IPS-15b (cell line): ENCODE data around the gene SAFB.
"Not testable (repeated sequence)": the region's sequence is repeated elsewhere in the genome, so short reads cannot be mapped to it uniquely, and the experiment has no call there.

ENCODE experiments used
- H3K27me3 ChIP-seq: one replicate; pipeline ENCODE4 v1.6.1; 2013; ENCODE audit warnings: low read length; ENCODE audit not compliant: control insufficient read depth, insufficient read depth
- H3K36me3 ChIP-seq: one replicate; pipeline ENCODE4 v1.6.1; 2013; ENCODE audit warnings: low read length; ENCODE audit not compliant: control insufficient read depth, insufficient read depth
- H3K4me1 ChIP-seq: one replicate; pipeline ENCODE4 v1.6.1; 2013; ENCODE audit warnings: mild to moderate bottlenecking, low read length; ENCODE audit not compliant: control insufficient read depth, insufficient read depth
- H3K4me3 ChIP-seq: one replicate; pipeline ENCODE4 v1.5.1; 2013; ENCODE audit warnings: low read depth, low read length
- H3K9ac ChIP-seq: one replicate; pipeline ENCODE4 v1.6.1; 2013; ENCODE audit warnings: low read depth, mild to moderate bottlenecking, low read length
- H3K9me3 ChIP-seq: one replicate; pipeline ENCODE4 v1.6.1; 2013; ENCODE audit warnings: mild to moderate bottlenecking, low read length; ENCODE audit not compliant: control insufficient read depth, insufficient read depth

Gene SAFB

GRCh38 chr19:5682107-5682482 is 59.2 kb downstream of the SAFB start:
- Histone ChIP-seq H3K4me3 (no peak overlapping the region), H3K27me3 (peaks cover 2% of the 10 kb centered on the region), H3K9ac (no peak overlapping the region), H3K4me1 (no peaks in the 10 kb centered on the region), H3K9me3 (no peaks in the 10 kb centered on the region), H3K36me3 (peaks cover 7% of the 10 kb centered on the region)

- H3K4me3 ChIP-seq, result no peak overlapping the region
- H3K9me3 ChIP-seq, result no peaks in the 10 kb centered on the region
Observed at GRCh38 chr19:5683177-5683886, 60.4 kb downstream of the SAFB start.

GRCh38 chr19:5684694-5685430 is 62.0 kb downstream of the SAFB start:
- Histone ChIP-seq H3K36me3 (no peaks in the 10 kb centered on the region), H3K4me3 (no peak overlapping the region), H3K27me3 (peaks cover 2% of the 10 kb centered on the region), H3K4me1 (no peaks in the 10 kb centered on the region), H3K9me3 (no peaks in the 10 kb centered on the region), H3K9ac (no peak overlapping the region)

More at GRCh38 chr19:5683177-5683886, 60.4 kb downstream of the SAFB start:
- Histone ChIP-seq H3K36me3 (no peaks in the 10 kb centered on the region), H3K9ac (no peak overlapping the region), H3K27me3 (peaks cover 2% of the 10 kb centered on the region), H3K4me1 (no peaks in the 10 kb centered on the region)

- Histone ChIP-seq H3K4me1 (no peaks in the 10 kb centered on the region), H3K9me3 (no peaks in the 10 kb centered on the region), H3K4me3 (peak overlapping the region; percentile 56), H3K36me3 (peaks cover 8% of the 10 kb centered on the region), H3K9ac (no peak overlapping the region), H3K27me3 (peaks cover 2% of the 10 kb centered on the region)
Observed at GRCh38 chr19:5686326-5686646, 63.4 kb downstream of the SAFB start.

- no peaks in the 10 kb centered on the region for H3K9me3 ChIP-seq
- H3K36me3 ChIP-seq, result peaks cover 13% of the 10 kb centered on the region
- no peaks in the 10 kb centered on the region for H3K4me1 ChIP-seq
- H3K9ac ChIP-seq, result no peak overlapping the region
- peak overlapping the region; percentile 56 for H3K4me3 ChIP-seq
- H3K27me3 ChIP-seq, result no peaks in the 10 kb centered on the region
Observed at GRCh38 chr19:5686647-5687359, 63.9 kb downstream of the SAFB start.

GRCh38 chr19:5687360-5688198 is 64.7 kb downstream of the SAFB start:
- H3K9me3 ChIP-seq, result no peaks in the 10 kb centered on the region
- no peaks in the 10 kb centered on the region for H3K4me1 ChIP-seq
- H3K36me3 ChIP-seq, result peaks cover 21% of the 10 kb centered on the region
- H3K9ac ChIP-seq, result no peak overlapping the region
- peak overlapping the region; percentile 49 for H3K4me3 ChIP-seq
- H3K27me3 ChIP-seq, result no peaks in the 10 kb centered on the region

GRCh38 chr19:5688262-5688881 is 65.5 kb downstream of the SAFB start:
- not testable (repeated sequence) for H3K4me3 ChIP-seq, H3K4me1 ChIP-seq, H3K9me3 ChIP-seq, H3K27me3 ChIP-seq, H3K9ac ChIP-seq
- peaks cover 29% of the 10 kb centered on the region for H3K36me3 ChIP-seq

- peaks cover 48% of the 10 kb centered on the region for H3K36me3 ChIP-seq
- no peaks in the 10 kb centered on the region for H3K27me3 ChIP-seq
- peak within 1 kb of the TSS; percentile 99 for H3K9ac ChIP-seq
- peak within 1 kb of the TSS; percentile 94 for H3K4me3 ChIP-seq
- H3K9me3 ChIP-seq, result no peaks in the 10 kb centered on the region
- no peaks in the 10 kb centered on the region for H3K4me1 ChIP-seq
Observed at GRCh38 chr19:5690125-5690954, 67.5 kb downstream of the SAFB start, which contains the start of gene RPL36. TSS of gene RPL36 (plus strand) at chr19:5690295. CDS start at chr19:5690508, 213 bp downstream.

GRCh38 chr19:5690955-5691821 is 68.3 kb downstream of the SAFB start:
- Histone ChIP-seq H3K4me3 (peak overlapping the region; percentile 94), H3K4me1 (no peaks in the 10 kb centered on the region), H3K36me3 (peaks cover 56% of the 10 kb centered on the region), H3K9ac (peak overlapping the region; percentile 99), H3K27me3 (no peaks in the 10 kb centered on the region), H3K9me3 (no peaks in the 10 kb centered on the region)
